Measurements from ENCODE around the gene TOLLIP.

The TOLLIP gene

DNA sequence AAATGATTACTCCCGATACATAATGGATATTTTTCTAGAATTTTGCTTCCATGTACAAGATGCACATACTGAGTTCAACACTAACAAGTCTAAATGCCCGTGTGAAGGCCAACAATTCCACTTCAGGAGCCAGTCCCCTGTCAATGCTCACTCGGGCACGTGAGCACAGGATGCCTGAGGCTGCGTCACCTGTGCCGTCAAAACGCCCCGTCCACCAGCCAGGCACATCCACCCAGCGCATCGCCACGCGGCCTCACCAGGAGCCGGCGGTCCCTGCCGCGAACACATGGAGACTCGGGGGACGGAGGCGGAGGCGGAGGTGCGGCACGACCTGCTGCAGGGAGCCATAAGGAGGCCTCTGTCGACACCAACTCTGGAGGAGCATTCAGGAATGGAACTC is 9.8 kb downstream of the TOLLIP start:
- no peak for DNase-seq (ENCODE audit: low read depth in 2 of 3, low spot score in 2 of 3)

DNA sequence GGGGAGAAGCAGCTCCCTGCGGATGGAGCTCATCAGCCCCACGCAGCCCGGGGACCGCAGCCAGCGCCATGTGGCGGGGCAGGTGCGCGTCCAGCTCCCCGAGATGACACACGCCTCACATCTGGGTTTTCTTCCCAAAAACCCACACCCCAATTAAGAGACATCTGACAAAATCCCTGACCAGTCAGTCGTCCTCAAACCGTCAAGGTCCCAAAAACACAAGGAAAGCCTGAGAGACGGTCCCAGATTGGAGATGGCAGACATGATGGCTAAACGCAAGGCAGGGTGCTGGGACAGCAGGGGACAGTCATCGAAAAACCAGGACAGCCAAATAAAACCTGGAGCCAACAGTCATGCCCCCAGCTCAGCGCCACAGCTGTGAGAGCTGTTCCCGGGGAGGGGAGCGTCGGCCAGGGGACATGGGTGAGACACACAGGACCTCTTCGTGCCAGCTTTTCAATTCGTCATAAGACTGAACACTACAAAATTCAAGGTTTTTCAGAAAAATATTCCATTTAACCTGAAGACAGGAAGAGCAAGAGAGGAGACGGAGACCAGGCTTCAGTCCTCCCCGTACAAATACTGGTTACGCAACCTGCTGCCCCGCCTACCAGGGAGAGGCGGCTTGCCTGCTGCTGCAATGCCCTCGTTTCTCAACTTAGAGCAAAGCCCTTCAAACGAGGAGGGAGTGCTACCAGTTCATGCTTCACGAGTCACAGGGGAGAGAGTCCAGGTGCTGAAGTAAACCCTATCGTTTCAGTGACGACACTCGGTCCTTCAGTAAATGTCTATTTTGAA is 10.5 kb downstream of the TOLLIP start:
- no peak for DNase-seq (ENCODE audit: low read depth in 2 of 3, low spot score in 2 of 3)

DNA sequence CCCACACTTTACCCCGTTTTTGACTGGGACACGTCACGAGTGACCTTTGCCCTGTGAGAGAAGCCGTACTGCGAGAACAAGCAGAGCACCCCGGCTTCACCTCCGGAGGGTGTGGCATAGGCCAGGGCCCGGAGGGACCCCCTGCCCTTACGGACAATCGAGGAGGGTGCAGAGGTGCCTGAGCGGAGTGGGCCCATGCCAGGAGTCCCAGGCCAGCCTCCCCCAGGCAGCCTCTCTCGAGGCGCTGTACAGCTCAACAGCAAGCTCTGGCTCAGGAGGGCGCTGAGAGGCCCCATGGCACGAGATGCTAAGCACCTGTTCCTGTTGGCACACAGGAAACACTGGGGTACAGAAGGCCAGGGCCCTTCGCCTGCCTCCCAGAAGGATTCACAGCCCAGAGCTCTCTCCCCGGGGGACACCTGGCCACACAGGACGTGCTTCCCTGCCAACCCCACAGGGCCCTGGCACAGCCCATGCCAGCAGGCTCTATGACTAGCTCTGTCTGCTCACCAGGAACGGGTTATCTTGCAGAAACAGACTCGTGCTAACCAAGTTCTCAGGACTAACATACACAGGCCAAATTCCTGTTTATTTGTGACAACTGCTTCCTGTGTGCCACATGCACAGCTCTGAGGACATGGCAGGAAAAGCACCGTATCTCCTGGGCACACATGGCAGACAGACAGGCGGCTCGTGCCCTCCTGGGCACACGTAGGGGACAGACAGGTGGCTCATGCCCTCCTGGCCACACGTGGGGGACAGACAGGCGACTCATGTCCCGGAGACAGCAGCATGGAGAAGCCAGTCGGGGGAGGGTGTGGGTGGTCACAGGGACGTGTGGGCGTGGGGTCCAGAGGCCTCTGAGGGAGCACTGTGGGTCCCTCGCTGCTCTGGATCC is 11.6 kb downstream of the TOLLIP start:
- no peak for DNase-seq (ENCODE audit: low read depth in 2 of 3, low spot score in 2 of 3)

DNA sequence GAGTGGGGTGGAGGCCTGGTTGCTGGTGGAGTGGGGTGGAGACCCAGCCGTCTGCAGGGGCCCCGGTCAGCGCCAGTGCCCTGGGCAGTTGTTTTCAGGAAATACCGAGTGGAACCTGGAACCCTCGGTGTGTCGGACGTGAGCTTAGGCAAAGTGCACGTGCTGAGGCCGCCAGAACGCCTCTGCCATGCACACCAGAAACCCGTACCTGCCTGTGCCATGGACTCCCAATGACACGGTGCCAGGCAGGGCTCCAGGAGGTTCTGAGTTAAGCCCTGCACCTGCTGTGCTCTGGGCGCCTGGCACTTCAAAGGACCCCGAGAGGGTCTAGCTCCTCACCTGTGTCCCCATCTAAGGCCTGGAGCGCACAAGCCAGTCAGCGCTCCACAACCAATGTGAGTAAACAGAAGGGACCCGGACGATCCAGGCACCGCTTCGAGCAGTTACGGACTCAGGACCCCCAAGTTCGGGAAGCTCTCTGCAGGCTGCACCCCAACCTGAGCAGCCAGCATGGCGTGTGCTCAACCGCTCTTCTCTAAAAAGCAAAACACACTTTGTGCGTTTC is 12.3 kb downstream of the TOLLIP start:
- no peak for DNase-seq (ENCODE audit: low read depth in 2 of 3, low spot score in 2 of 3)

DNA sequence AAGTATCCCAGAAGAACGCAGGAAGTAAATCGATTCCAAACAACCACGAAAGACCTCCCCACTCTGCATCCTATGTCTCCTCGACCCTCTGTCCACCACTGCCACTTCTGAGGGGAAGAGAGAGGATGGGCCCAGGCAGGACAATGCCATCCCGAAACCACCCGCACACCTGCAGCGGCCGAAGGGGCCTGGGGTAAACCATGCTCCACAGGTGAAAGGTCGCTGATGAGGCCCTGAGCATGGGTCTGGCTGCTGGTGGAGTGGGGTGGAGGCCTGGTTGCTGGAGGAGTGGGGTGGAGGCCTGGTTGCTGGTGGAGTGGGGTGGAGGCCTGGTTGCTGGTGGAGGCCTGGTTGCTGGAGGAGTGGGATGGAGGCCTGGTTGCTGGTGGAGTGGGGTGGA is 13.1 kb downstream of the TOLLIP start:
- DNase-seq (ENCODE audit: low read depth in 2 of 3, low spot score in 2 of 3) = no peak

DNA sequence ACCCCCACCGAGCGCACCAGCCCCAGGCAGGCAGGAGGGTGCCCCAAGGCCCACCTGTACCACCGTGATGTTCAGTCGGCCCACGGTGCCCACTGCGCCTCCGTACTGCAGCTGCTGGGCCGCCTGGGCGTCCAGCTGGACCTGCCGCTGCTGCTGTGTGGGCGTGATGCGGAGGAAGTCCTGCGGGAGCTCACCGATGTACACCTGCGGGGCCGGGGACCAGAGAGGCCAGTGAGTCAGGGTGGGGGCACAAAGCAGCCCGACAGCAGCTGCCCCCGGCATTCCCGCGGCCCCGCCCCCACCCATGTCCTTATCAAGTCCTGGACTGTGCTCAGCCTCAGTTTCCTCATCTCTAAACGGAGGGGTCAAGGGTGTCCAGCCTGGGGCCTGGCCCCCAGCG is 13.8 kb downstream of the TOLLIP start:
- DNase-seq (ENCODE audit: low read depth in 2 of 3, low spot score in 2 of 3) = no peak

DNA sequence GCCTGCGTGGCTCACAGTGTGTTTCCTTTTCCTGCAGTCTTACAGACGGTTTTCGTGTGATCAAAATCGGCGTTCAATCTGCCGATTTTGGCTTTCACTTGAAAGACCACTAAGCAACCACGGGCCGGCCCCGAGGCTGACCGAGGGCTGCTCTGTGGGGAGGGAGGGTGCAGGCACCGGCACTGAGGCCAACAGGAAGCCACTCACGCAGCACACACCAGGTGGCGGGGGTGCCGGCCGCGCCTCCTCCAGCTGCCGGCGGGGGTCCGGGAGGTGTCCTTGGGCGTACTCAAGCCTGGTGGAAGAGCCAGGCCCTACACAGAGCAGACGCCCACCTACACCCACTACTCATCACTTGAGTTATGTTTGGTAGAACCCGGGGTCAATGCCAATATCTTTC is 14.3 kb downstream of the TOLLIP start:
- DNase-seq (ENCODE audit: low read depth in 2 of 3, low spot score in 2 of 3) = no peak

DNA sequence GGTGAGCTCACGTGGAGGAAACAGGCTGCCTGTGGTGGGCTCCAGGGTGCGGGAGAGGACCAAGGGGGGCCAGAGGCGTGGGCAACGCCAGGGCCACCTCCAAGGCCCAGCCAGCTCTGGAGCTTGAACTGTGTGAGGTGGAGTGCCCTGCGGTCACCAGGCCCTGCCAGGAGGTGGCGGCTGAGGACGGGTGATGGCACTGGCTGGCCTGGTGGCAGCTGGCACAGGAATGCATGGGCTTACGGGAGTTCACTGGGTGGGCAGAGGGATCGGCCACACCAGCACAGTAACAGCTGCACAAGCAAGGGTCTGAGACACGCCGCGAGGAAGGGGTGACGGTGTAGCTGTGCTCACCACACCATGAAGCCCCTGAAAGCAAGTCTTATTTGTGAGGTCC is 15.8 kb downstream of the TOLLIP start:
- DNase-seq (ENCODE audit: low read depth in 2 of 3, low spot score in 2 of 3) = no peak

DNA sequence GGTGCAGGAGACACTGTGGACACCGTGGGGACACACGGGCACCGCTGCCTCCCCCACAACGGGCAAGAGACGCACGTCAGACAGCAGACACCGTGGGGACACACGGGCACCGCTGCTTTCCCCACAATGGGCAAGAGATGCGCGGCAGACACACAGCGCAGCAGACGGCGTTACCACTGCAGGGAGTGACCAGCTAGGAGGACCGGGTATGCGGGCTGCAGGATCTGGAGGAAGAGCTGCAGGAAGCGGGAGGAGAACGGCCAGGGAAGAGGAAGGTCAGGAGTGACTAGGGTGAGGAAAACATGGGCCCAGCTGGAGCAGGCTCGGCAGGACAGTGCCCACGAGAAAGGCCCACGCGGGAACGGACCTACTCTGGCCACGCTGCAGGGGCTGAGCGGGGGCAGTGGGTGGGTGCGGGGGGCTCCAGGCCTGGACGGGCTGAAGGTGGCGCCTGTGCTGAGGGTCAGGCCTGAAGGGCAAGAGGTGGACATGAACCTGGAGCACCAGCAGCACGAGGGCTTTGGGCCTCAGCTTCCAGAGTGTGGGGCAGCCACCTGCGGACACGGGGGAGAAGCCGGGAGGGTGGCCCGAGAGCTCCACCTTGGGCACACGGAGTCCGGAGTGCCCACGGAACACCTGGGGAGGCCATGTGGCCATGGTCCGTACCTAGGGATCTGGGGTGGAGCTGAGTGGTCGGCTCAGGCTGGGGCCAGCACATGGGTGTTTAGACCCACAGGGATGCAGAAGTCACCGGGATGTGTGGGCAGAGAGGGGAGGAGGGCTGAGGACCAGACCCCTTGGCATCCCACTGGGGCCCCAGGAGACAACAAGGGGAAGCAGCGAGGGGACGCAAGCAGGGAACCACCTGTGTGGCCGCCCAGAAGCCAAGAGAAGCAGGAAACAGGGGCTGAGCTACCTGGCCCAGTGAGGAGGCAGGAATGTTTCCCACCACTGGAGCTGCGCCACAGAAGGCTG is 16.5 kb downstream of the TOLLIP start:
- DNase-seq (ENCODE audit: low read depth in 2 of 3, low spot score in 2 of 3) = no peak

DNA sequence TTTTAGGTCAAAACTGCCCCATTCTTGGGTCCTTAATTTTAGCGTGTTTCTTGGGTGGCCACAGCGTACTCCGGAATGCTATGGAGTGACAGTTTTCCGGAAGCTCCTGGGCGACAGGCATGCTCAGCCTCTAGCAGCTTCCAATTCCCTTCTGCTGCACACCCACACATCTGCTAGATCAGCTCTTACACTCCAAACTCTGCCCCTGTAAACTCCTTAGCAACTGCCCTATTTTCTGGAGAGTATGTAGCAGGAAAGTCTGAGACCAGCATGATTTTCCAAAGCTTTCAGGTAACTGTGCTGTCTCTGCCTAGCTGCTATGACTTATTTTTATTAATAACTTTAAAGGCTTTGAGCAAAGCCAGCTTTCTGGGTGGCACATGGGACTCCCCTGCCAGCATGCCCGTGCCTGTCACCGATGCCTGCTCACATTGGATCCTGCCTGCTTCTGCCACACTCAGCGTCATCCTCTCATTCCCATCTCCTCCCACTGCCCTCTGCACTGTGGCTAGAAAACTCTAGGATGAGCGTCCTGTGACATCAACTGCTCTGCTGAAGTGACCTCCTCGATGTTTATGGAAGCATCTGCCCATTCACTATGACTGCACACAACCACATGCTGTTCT is 17.3 kb downstream of the TOLLIP start:
- DNase-seq (ENCODE audit: low read depth in 2 of 3, low spot score in 2 of 3) = no peak

DNA sequence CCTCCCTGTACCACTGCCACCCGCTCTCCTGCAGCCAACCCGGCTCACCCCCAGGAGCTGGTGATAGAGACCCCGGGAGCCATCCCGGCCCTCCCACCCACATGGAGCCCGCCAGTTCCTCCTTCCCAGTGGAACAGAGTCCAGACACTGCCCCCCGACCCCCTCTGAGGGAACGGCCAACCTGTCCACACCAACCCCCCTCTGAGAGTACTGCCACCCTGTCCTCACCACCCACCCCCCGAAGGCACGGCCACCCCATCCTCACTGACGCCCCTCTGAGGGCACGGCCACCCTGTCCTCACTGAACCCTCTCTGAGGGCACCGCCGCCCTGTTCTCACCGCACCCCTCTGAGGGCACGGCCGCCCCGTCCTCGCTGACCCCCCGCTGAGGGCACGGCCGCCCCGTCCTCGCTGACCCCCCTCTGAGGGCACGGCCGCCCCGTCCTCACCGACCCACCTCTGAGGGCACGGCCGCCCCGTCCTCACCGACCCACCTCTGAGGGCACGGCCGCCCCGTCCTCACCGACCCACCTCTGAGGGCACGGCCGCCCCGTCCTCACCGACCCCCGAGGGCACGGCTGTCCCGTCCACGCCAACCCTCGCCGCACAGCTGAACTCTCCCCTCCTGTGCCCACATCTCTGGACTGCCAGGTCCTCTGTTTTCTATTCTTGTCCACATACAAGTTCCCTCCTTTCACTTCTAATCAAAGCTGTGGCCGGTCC is 18.0 kb downstream of the TOLLIP start:
- DNase-seq (ENCODE audit: low read depth in 2 of 3, low spot score in 2 of 3) = no peak

DNA sequence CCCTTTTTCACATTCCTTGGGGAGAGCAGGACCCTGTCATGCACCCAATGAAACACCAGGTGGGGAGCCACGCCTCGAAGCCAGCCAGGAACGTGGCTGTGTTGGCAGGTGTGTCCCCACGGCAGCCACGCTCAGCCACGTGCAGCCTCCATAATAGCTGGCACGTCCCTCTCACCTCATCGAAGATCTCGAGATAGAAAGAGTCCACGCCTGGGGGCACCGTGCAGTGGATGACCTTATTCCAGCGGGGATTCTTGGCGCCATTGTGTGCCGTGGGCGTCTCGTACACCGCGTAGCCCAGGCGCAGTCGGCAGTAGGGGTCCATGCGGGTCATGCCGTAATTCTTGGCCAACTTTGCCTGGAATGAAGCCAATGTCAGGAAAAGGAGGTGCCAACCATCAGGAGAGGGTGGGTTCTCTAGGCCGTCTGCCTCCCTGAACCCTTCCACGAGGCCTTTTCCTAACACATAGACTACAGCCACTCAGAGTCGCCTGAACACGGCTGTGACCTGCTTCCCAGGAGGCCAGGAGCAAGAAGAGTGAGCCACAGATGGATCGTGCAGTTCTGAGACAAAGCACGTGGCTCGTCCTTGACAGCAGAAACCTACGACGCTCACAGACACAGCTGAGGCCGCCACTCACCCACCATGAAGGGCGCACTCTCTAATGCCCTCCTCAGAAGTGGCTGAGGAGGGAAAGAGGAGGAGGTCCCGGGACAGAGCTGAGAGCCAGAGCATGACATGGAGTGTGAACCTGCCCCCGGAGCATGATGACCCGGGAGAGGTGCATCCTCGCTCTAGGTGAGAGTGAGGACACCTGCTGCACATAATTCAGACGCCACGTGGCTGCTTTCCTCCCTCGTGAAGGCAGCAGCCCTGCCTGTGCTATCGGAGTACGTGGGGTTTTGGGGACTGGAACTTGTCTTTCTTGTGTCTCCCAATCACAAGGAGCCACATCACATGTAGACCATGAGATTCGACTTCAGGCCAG is 19.1 kb downstream of the TOLLIP start:
- no peak for DNase-seq (ENCODE audit: low read depth in 2 of 3, low spot score in 2 of 3)

DNA sequence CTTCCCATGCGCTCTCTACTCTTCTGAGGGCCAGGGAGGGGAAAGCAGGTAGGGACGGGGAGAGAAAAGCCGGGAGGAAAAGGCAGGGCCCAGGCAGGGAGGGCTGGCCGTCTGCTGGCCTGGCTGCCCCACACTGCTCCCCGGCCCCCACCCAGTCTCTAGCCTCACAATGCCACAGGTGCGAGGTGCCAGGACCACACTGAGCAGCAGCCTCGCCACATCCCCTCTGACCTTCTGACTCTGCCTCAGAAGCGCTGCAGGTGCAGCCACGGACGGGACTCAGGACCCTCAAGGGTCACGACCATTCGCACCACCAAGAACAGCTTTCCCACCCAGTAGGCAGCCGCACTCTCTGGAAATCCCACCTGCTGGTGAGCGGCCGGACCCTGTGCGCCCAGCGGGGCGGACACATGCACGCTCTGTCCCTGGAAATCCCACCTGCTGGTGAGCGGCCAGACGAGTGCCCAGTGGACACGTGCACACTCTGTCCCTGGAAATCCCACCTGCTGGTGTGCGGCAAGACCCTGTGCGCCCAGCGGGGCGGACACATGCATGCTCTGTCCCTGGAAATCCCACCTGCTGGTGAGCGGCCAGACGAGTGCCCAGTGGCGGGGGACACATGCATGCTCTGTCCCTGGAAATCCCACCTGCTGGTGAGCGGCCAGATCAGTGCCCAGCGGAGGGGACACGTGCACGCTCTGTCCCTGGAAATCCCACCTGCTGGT is 20.1 kb downstream of the TOLLIP start:
- DNase-seq (ENCODE audit: low read depth in 2 of 3, low spot score in 2 of 3) = no peak

DNA sequence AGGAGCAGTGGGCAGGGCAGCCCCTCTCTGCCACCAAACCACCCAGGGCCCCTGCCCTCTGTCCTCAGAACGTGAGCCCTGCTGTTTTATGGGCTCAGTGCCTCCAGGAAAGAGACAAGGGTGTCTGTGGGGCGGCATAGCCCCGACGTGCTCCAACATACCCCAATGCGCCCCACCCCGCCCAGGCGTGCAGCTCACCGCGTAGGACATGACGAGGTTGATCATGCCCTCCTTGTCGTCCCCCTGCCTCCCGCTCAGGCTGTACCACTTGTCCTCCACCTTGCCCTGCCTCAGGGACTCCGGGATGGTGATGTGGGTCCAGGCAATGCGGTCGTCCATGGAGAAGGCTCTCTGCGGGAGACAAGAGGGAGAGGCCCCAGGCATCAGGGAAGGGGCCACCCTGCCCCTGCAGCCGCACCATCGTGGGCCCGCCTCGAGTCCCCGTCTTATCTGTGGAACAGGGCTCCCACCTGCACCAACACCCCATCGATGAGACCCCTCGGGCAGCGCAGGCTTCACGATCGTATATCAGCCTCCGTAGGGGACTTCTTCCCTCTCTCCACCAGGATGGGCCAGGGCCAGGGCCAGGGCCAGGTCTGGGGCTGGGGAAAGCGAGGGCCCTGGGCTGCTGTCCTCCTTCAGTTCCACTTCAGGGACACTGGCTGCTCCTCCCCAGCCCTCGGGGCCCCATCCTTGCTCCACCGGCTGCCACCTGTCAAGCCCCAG is 20.8 kb downstream of the TOLLIP start:
- no peak for DNase-seq (ENCODE audit: low read depth in 2 of 3, low spot score in 2 of 3)

DNA sequence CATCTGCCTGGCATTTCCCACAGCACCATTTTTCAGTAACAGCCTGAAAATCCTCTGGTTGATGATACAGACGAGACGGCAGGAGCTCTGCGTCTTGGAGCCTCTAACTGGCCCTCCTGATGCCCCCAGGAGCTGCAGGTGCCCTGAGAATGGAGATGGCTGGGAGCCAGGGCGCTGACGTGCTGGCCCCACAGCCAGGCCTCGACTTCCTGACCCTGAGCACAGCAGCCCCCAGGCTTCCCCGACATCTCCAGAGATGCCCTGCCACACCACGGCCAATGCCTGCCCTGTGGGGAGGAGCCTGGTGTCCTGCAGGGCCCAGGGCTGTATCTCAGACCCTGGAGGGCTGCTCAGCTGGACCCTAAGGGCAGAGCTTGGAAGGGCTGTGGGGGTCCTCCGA is 21.5 kb downstream of the TOLLIP start:
- no peak for DNase-seq (ENCODE audit: low read depth in 2 of 3, low spot score in 2 of 3)

DNA sequence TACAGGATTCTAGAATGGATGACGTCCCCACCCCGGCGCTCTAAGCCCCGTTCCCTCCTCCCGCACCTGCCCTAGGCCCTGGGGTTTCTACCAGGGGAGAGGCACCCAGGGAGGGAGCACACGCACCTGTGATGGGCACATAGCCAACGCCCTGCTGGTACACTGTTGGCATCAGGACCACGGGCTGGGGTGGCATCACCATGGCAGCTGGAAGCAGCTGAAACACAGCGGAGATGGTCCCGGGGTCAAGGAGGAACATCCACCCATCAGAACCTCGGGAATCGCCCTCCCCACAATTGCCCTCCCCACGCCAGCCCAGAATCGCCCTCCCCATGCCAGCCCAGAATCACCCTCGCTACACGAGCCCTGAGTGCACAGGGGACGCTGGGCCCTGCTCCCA is 23.6 kb downstream of the TOLLIP start:
- no peak for DNase-seq (ENCODE audit: low read depth in 2 of 3, low spot score in 2 of 3)

DNA sequence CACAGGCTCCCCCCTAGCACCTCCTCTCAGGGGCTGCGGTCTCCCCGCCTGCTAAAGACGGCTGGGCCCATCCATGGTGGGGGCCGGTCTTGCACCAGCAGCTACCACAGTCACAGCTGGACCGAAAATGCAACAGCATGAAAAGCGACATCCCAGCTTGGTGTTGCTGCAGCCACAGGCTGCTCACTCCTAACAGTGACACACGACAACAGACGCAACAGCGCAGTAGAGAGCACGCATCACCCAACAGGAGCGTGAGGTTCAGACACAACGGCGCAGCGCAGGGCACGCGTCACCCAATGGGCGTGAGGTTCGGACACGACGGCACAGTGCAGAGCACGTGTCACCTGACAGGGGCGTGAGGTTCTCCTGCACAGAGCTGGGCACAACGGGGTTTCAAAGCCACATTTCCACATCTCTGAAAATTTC is 24.1 kb downstream of the TOLLIP start:
- DNase-seq (ENCODE audit: low read depth in 2 of 3, low spot score in 2 of 3) = no peak
